ENCODE measurements around the gene ACTG2. TPM values are rescaled to one million over a fixed set of nuclear protein-coding genes. Genes with fewer than 3 reads are reported as not detected.

ACTG2 gene
- total and polyA plus RNA-seq, 8 donors, result 143 to 2,977 (median 957) TPM

DNA sequence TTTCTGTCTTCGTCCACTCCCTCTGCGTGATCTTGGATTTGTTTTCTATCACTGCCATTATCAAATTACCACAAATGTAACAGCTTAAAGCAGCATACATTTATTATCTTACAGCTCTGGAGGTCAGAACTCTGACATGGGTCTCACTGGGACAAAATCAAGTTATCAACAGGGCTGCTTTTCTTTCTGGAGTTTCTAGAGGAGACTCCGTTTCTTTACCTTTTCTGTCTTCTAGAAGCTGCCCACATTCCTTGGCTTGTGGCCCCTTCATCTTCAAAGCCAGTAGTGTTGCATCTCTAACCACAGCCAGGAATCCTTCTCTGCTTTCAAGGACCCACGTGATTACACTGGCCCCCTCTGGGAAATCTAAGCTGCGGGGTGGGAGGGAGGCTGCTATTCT lies 70.0 kb downstream of the ACTG2 start:
- TF ChIP-seq CTCF (IDR thresholded peaks at IDR 0.05) (no peak), EP300 (IDR thresholded peaks at IDR 0.05) (no peak), POLR2AphosphoS5 (IDR thresholded peaks at IDR 0.05) (no peak), POLR2A (IDR thresholded peaks at IDR 0.05) (no peak)
- intact Hi-C loops (cut with DNase I; ENCODE audit: low total_unique reads), result no loop called here
- DNase-seq, result no peak

GRCh38 chr2:73963385-73964120 lies 70.7 kb downstream of the ACTG2 start:
- no peak overlapping the region for H3K4me3 ChIP-seq
- H3K27me3 ChIP-seq, result no peaks in the 10 kb centered on the region
- DNase-seq, result peak in 1 of 2 donors; percentile 42
- WGBS, 5 donors, result 25 to 51% (median 47%) methylated on average over 13 of the region's 13 CpGs
- no peaks in the 10 kb centered on the region for H3K9me3 ChIP-seq
- intact Hi-C loops (cut with DNase I; ENCODE audit: low total_unique reads), result no loop called here
- peaks cover 14 to 25% (median 18%) of the 10 kb centered on the region in 4 donors for H3K36me3 ChIP-seq
- peaks cover 0 to 7% (median 3%) of the 10 kb centered on the region in 4 donors for H3K4me1 ChIP-seq
- H3K27ac ChIP-seq, result peak overlapping the region in 2 of 5 donors; percentile 31 to 35
- TF ChIP-seq POLR2AphosphoS5 (IDR thresholded peaks at IDR 0.05), result no peak
- no peak for TF ChIP-seq EP300 (IDR thresholded peaks at IDR 0.05)
- TF ChIP-seq POLR2A (IDR thresholded peaks at IDR 0.05), result no peak
- no peak for TF ChIP-seq CTCF (IDR thresholded peaks at IDR 0.05)

More for the DNA sequence above, 70.0 kb downstream of the ACTG2 start:
- no peak overlapping the region for H3K4me3 ChIP-seq
- H3K36me3 ChIP-seq, result peaks cover 20 to 33% (median 26%) of the 10 kb centered on the region in 4 donors
- 59 to 92% (median 67%) methylated on average over 5 of the region's 5 CpGs for WGBS, 5 donors
- H3K4me1 ChIP-seq, result peaks cover 0 to 7% (median 3%) of the 10 kb centered on the region in 4 donors
- H3K27ac ChIP-seq, result no peak overlapping the region
- H3K9me3 ChIP-seq, result no peaks in the 10 kb centered on the region
- H3K27me3 ChIP-seq, result no peaks in the 10 kb centered on the region

DNA sequence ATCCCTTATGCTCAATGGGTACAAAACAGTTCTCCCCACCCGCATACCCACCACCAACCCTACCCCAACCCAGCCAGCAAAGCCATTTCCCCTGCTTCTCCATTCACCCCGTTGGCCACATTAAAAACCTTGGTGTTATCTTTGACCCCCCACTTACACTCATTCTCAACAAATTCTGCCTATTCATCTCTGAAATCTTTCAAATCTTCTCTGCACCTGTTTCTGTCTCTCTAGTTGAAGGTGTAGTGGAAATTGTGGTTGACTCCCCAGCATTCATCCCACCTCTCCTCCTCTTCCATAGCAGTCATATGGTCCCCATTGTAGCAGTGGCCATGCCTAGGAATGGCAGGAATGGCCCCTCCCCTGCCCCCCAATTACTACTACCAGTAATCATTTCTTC lies 71.4 kb downstream of the ACTG2 start:
- no peak for TF ChIP-seq EP300 (IDR thresholded peaks at IDR 0.05)
- no peak for TF ChIP-seq CTCF (IDR thresholded peaks at IDR 0.05)
- no peak for TF ChIP-seq POLR2AphosphoS5 (IDR thresholded peaks at IDR 0.05)
- TF ChIP-seq POLR2A (IDR thresholded peaks at IDR 0.05), result no peak
- H3K27me3 ChIP-seq, result no peaks in the 10 kb centered on the region
- H3K4me3 ChIP-seq, result no peak overlapping the region
- DNase-seq, result no peak
- H3K4me1 ChIP-seq, result peaks cover 0 to 7% (median 3%) of the 10 kb centered on the region in 4 donors
- peak overlapping the region in 2 of 5 donors; percentile 31 to 35 for H3K27ac ChIP-seq
- H3K9me3 ChIP-seq, result no peaks in the 10 kb centered on the region
- intact Hi-C loops (cut with DNase I; ENCODE audit: low total_unique reads), result no loop called here
- WGBS, 5 donors, result 59 to 81% (median 63%) methylated on average over 2 of the region's 2 CpGs
- peaks cover 7 to 19% (median 11%) of the 10 kb centered on the region in 4 donors for H3K36me3 ChIP-seq

DNA sequence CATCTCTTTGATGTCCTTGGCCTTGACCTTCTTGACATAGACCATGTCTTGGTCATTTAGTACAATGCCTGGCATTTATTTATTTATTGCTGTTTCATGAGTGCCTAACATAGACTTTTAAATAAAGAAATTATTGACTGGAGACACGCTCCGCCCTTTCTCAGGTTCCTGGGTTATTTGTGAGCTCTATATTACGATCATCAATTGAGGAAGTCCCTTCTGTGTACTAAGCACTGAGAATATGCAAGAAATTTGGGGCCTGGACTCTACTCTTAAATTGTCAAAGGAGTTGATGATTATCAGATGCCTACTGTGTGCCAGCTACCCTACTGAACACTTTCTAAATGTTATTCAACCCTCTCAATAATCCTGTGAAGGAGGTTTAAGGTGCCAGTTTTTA lies 72.2 kb downstream of the ACTG2 start:
- DNase-seq, result no peak
- Histone ChIP-seq H3K9me3 (no peaks in the 10 kb centered on the region), H3K27me3 (no peaks in the 10 kb centered on the region), H3K4me1 (peaks cover under 1 to 11% (median 5%) of the 10 kb centered on the region in 4 donors), H3K4me3 (no peak overlapping the region), H3K36me3 (peaks cover 0 to 10% (median 3%) of the 10 kb centered on the region in 4 donors), H3K27ac (no peak overlapping the region)
- TF ChIP-seq POLR2AphosphoS5 (IDR thresholded peaks at IDR 0.05) (no peak), CTCF (IDR thresholded peaks at IDR 0.05) (no peak), POLR2A (IDR thresholded peaks at IDR 0.05) (no peak), EP300 (IDR thresholded peaks at IDR 0.05) (no peak)
- WGBS, 5 donors, result 85 to 97% (median 91%) methylated on average over 3 of the region's 3 CpGs
- intact Hi-C loops (cut with DNase I; ENCODE audit: low total_unique reads), result no loop called here
